K562 (cell line): ENCODE measurements around the gene ASIC3. TPM values are rescaled to one million over a fixed set of nuclear protein-coding genes. Genes with fewer than 3 reads are reported as not detected.

ENCODE experiments used
- ELF2 ChIP-seq: fragments of 250-450 bp; sonication (Bioruptor Pico); IDR thresholded peaks from 2 replicates; pipeline ENCODE4 v1.5.0; 2021; ENCODE audit warnings: mild to moderate bottlenecking
- FOXA3 ChIP-seq, 2 experiments: fragments of 450-650 bp in 1 of 2; sonication (generic) in 1 of 2; formaldehyde crosslinking; IDR thresholded peaks in 1 of 2; conservative IDR thresholded peaks in 1 of 2; 2 replicates each; pipeline versions ENCODE4 v1.4.0 to v1.8.0; 2020 to 2022; ENCODE audit warnings: mild to moderate bottlenecking in 2 of 2, missing genetic modification reagents in 1 of 2
- HMGN3 ChIP-seq: IDR thresholded peaks from 2 replicates; pipeline ENCODE4 v1.6.1; 2011; ENCODE audit warnings: borderline replicate concordance, low read depth, mild to moderate bottlenecking, mixed read lengths, low read length; ENCODE audit not compliant: insufficient read length; ENCODE audit errors: extremely low read depth
- HNRNPUL1 ChIP-seq: fragments of 200-400 bp; formaldehyde crosslinking; IDR thresholded peaks from 2 replicates; pipeline ENCODE4 v1.6.1; 2017; ENCODE audit warnings: low read length
- NEUROD1 ChIP-seq: fragments of 150-350 bp; IDR thresholded peaks from 2 replicates; pipeline ENCODE4 v1.6.1; 2014; ENCODE audit warnings: borderline replicate concordance, low read length, low read depth; ENCODE audit not compliant: partially characterized antibody
- NONO ChIP-seq, 2 experiments: fragments of 200-400 bp in 1 of 2; fragments of 450-650 bp in 1 of 2; formaldehyde crosslinking in 1 of 2; IDR thresholded peaks; 2 replicates each; pipeline ENCODE4 v1.6.1; 2017; ENCODE audit warnings: low read depth in 2 of 2, mild to moderate bottlenecking in 2 of 2, moderate library complexity in 2 of 2, low read length in 1 of 2
- NR2C1 ChIP-seq, 2 experiments: fragments of 450-650 bp; IDR thresholded peaks; 2 replicates each; pipeline ENCODE4 v1.6.1; 2017; ENCODE audit warnings: mild to moderate bottlenecking in 2 of 2, antibody characterized with exemption in 1 of 2, inconsistent platforms in 1 of 2, missing compliant biosample characterization in 1 of 2, missing genetic modification characterization in 1 of 2
- TAL1 ChIP-seq: fragments of 450-650 bp; IDR thresholded peaks from 2 replicates; pipeline ENCODE4 v1.6.1; 2016; ENCODE audit warnings: mild to moderate bottlenecking
- TCF7 ChIP-seq: sonication (generic); IDR thresholded peaks from 2 replicates; pipeline ENCODE4 v1.6.1; 2016; ENCODE audit warnings: antibody characterized with exemption, borderline replicate concordance
- YBX1 ChIP-seq: fragments of 450-650 bp; IDR thresholded peaks from 2 replicates; pipeline ENCODE4 v1.7.1; 2016; ENCODE audit warnings: mild to moderate bottlenecking
- ZBTB8A ChIP-seq: fragments of 450-650 bp; IDR thresholded peaks from 2 replicates; pipeline ENCODE4 v1.6.1; 2018; ENCODE audit warnings: mild to moderate bottlenecking, moderate library complexity; ENCODE audit not compliant: partially characterized antibody
- ZNF324 ChIP-seq: fragments of 250-450 bp; sonication (Bioruptor Pico); IDR thresholded peaks from 2 replicates; pipeline ENCODE4 v1.4.0; 2020; ENCODE audit warnings: mild to moderate bottlenecking
- ZNF354B ChIP-seq: fragments of 250-450 bp; sonication (Bioruptor Pico); IDR thresholded peaks from 2 replicates; pipeline ENCODE4 v1.4.0; 2020
- ZNF561 ChIP-seq: fragments of 450-650 bp; formaldehyde crosslinking; conservative IDR thresholded peaks from 2 replicates; pipeline ENCODE4 v1.4.0; 2020; ENCODE audit warnings: mild to moderate bottlenecking, moderate library complexity
- ZNF778 ChIP-seq: fragments of 450-650 bp; formaldehyde crosslinking; IDR thresholded peaks from 2 replicates; pipeline ENCODE4 v1.4.0; 2020; ENCODE audit warnings: mild to moderate bottlenecking, moderate library complexity
- polyA plus RNA-seq, 8 experiments: library from polyadenylated mRNA; depleted of rRNA in 4 of 8; stranded (reverse) in 5 of 8; unstranded in 3 of 8; fragments of >200 nt; fragmentation: Nextera tagmentation in 2 of 8; fragmentation: Illumina TruSeq in 1 of 8; extraction: Ambion mirVana in 2 of 8; extraction: Trizol in 1 of 8; gene quantifications; 2 replicates each; pipeline versions ENCODE4 v1.2.1 to v1.2.3, GENCODE V29; 2011 to 2014; ENCODE audit warnings: inconsistent platforms in 1 of 8, missing spikeins in 1 of 8
- total RNA-seq, 7 experiments: library from RNA; depleted of rRNA in 6 of 7; stranded (reverse); fragments of >200 nt in 6 of 7; fragmentation: Illumina TruSeq in 2 of 7; extraction: Trizol in 2 of 7; gene quantifications; 2 replicates each; pipeline versions ENCODE4 v1.2.1 to v1.2.3, GENCODE V29; 2011 to 2021; ENCODE audit warnings: low replicate concordance in 1 of 7
- TF ChIP-seq, protein P1 (sequence below): fragments of 250-450 bp; sonication (Bioruptor Pico); IDR thresholded peaks from 2 replicates; pipeline ENCODE4 v1.4.0; 2020; ENCODE audit warnings: mild to moderate bottlenecking
- TF ChIP-seq, protein P2 (sequence below): sonication (generic); formaldehyde crosslinking; IDR thresholded peaks from 2 replicates; pipeline ENCODE4 v1.8.0; 2023; ENCODE audit warnings: mild to moderate bottlenecking, missing genetic modification reagents
- TF ChIP-seq, protein P3 (sequence below): sonication (generic); formaldehyde crosslinking; IDR thresholded peaks from 2 replicates; pipeline ENCODE4 v1.8.0; 2022; ENCODE audit warnings: missing genetic modification reagents, mild to moderate bottlenecking, moderate library complexity, borderline replicate concordance
- TF ChIP-seq, protein P4 (sequence below): fragments of 250-450 bp; sonication (Bioruptor Pico); IDR thresholded peaks from 2 replicates; pipeline ENCODE4 v1.5.0; 2020; ENCODE audit warnings: mild to moderate bottlenecking, borderline replicate concordance

The ASIC3 gene
- total and polyA plus RNA-seq, 9 of the 15 experiments (the other 6 are each of a cell fraction or from before 2014, with no cell fraction given) = 0.11 to 5.0 (median 0.87) TPM

DNA sequence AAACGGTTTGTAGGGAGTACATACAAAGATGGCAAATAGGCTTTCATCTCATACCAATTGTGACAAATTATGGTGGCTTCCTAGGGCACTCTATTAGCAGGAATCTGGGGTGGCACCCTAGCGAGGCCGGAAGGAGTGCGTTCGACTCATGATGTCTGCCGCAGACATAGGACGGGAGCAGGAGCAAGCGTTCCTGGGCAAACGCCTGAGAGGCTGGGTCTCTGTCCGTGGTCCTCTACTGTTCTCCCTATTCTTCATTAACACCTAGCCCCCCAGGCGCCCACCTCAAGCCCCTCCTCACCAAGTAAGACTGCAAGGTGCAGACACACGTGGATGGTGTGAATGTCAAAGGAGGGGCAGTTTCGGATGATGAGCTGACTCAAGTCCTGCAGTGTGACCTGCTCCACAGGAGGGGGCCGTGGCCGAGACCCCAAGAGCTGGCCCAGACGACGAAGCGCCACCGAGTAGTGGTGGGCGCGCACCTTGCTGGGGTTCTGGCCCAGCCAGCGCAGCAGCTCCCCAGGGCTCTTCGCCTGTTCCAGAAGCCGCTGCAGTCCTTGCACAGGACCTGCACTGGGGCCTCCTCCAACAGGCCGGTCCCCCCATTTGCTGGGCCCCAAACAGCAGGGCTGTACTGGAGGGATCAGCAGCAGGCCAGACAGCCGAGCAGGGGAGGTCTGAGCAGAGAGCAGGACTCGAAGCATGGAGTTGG, 31.0 kb downstream of the ASIC3 start (continued):
- TF ChIP-seq, protein P1, sequence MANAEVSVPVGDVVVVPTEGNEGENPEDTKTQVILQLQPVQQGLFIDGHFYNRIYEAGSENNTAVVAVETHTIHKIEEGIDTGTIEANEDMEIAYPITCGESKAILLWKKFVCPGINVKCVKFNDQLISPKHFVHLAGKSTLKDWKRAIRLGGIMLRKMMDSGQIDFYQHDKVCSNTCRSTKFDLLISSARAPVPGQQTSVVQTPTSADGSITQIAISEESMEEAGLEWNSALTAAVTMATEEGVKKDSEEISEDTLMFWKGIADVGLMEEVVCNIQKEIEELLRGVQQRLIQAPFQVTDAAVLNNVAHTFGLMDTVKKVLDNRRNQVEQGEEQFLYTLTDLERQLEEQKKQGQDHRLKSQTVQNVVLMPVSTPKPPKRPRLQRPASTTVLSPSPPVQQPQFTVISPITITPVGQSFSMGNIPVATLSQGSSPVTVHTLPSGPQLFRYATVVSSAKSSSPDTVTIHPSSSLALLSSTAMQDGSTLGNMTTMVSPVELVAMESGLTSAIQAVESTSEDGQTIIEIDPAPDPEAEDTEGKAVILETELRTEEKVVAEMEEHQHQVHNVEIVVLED = no peak
- TF ChIP-seq ZNF324 (no peak), TAL1 (no peak), ZNF354B (CRISPR knock-in tag) (no peak), ELF2 (no peak), HNRNPUL1 (no peak), YBX1 (no peak), HMGN3 (no peak), TCF7 (no peak), NEUROD1 (no peak), ZNF561 (CRISPR knock-in tag) (no peak), ZBTB8A (no peak), NR2C1 (IDR thresholded peaks at IDR 0.05) (no peak), NR2C1 (tag; IDR thresholded peaks at IDR 0.05) (no peak), ZNF778 (CRISPR knock-in tag) (no peak), FOXA3 (CRISPR knock-in tag; conservative IDR thresholded peaks at IDR 0.05 in 1 of 2, IDR thresholded peaks at IDR 0.05 in 1 of 2) (no peak), NONO (IDR thresholded peaks at IDR 0.05; ENCODE audit: low read depth in 2 of 2, low read length in 1 of 2) (no peak)
- TF ChIP-seq, protein P2, sequence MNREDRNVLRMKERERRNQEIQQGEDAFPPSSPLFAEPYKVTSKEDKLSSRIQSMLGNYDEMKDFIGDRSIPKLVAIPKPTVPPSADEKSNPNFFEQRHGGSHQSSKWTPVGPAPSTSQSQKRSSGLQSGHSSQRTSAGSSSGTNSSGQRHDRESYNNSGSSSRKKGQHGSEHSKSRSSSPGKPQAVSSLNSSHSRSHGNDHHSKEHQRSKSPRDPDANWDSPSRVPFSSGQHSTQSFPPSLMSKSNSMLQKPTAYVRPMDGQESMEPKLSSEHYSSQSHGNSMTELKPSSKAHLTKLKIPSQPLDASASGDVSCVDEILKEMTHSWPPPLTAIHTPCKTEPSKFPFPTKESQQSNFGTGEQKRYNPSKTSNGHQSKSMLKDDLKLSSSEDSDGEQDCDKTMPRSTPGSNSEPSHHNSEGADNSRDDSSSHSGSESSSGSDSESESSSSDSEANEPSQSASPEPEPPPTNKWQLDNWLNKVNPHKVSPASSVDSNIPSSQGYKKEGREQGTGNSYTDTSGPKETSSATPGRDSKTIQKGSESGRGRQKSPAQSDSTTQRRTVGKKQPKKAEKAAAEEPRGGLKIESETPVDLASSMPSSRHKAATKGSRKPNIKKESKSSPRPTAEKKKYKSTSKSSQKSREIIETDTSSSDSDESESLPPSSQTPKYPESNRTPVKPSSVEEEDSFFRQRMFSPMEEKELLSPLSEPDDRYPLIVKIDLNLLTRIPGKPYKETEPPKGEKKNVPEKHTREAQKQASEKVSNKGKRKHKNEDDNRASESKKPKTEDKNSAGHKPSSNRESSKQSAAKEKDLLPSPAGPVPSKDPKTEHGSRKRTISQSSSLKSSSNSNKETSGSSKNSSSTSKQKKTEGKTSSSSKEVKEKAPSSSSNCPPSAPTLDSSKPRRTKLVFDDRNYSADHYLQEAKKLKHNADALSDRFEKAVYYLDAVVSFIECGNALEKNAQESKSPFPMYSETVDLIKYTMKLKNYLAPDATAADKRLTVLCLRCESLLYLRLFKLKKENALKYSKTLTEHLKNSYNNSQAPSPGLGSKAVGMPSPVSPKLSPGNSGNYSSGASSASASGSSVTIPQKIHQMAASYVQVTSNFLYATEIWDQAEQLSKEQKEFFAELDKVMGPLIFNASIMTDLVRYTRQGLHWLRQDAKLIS (CRISPR knock-in tag) = 0 out of 2 replicates have a peak, but pooled peaks have one; percentile 35
- TF ChIP-seq, protein P3, sequence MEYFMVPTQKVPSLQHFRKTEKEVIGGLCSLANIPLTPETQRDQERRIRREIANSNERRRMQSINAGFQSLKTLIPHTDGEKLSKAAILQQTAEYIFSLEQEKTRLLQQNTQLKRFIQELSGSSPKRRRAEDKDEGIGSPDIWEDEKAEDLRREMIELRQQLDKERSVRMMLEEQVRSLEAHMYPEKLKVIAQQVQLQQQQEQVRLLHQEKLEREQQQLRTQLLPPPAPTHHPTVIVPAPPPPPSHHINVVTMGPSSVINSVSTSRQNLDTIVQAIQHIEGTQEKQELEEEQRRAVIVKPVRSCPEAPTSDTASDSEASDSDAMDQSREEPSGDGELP = peak; percentile 30; the same call in 1 of the 2 replicates
- TF ChIP-seq, protein P4, sequence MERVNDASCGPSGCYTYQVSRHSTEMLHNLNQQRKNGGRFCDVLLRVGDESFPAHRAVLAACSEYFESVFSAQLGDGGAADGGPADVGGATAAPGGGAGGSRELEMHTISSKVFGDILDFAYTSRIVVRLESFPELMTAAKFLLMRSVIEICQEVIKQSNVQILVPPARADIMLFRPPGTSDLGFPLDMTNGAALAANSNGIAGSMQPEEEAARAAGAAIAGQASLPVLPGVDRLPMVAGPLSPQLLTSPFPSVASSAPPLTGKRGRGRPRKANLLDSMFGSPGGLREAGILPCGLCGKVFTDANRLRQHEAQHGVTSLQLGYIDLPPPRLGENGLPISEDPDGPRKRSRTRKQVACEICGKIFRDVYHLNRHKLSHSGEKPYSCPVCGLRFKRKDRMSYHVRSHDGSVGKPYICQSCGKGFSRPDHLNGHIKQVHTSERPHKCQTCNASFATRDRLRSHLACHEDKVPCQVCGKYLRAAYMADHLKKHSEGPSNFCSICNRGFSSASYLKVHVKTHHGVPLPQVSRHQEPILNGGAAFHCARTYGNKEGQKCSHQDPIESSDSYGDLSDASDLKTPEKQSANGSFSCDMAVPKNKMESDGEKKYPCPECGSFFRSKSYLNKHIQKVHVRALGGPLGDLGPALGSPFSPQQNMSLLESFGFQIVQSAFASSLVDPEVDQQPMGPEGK (CRISPR knock-in tag) = no peak
